HG03354 (cell line): Measurements from ENCODE around the gene GRAMD2B.
"Not testable (repeated sequence)": the region's sequence is repeated elsewhere in the genome, so short reads cannot be mapped to it uniquely, and the experiment has no call there.

Experiments used
- ATAC-seq: cut with Tn5 transposase; IDR thresholded peaks from one replicate; pipeline ENCODE4 v1.9.1; 2021; ENCODE audit warnings: mild to moderate bottlenecking; ENCODE audit not compliant: unreplicated experiment, poor library complexity, severe bottlenecking

GRAMD2B gene

DNA sequence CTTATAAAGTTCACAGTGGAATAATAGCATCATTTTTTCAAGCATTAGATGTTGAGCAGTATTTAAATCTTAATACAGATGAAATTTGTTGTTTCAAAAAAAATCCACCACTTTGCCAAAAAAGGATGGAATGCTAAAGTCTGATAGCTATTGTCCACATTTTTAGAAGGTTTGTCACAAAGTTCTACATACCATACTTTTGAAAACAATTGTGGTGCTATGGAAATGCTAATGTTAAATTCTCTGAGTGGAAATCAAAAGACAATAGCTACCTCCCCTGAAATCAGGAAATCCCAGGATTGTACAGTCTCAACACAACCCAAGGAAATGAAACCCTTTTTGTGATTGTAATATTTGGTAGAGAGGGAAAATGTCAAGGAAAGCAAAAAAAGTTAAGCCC, 19.3 kb upstream of the GRAMD2B start:
- ATAC-seq: no peak

GRCh38 chr5:126410623-126411022, 12.6 kb upstream of the GRAMD2B start:
- no peak for ATAC-seq

DNA sequence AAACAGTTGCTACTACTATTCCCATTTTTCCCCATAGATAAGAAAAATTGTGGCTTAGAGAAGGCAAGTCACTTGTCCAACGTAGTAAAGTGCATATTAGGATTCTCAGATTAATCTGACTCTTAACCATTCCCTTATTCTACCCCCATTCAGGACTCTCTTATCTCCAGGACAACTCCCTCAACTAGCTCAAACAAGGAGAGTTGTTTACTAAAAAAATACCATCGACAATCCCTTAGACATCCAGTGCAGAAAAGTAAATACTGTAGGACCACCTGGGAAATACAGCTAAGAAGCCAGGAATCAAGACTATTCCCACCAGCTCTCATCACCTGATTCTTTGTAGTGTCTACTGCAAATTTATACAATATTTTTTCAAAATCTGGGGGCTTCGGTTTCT, 9.4 kb upstream of the GRAMD2B start:
- no peak for ATAC-seq

DNA sequence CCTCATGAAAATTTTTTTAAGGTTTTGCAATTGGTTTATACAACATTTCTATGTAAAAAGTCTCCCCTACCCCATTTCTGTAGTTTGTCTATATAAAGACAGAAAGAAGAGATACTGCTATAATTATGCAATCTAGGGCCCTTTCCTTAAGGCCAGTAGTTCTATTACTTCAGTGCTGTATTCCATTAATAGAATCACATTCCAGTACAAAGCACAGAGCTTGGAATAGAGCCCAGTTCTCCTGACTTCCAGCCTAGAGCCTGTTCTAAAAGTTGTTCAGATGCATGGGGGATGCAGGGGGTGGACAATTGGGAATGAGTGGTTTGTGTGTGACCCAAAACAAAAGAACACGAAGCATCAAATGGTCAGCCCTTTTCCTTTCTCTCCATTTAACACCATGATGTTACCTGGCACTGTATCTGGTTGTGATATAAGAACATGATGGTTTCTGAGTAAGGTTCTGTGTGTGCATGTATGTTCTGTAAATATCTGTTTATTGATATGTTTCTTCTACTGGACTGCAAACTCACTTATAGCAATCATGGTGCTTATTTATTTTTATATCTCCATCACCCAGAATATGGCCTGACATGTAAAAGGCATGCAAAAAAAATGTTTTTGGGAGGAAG, 8.2 kb upstream of the GRAMD2B start:
- ATAC-seq: no peak

GRCh38 chr5:126415789-126416188, 7.4 kb upstream of the GRAMD2B start:
- no peak for ATAC-seq

- no peak for ATAC-seq
Measured at GRCh38 chr5:126416266-126416925, 6.8 kb upstream of the GRAMD2B start.

- ATAC-seq: no peak
Measured at GRCh38 chr5:126417178-126417577, 6.0 kb upstream of the GRAMD2B start.

DNA sequence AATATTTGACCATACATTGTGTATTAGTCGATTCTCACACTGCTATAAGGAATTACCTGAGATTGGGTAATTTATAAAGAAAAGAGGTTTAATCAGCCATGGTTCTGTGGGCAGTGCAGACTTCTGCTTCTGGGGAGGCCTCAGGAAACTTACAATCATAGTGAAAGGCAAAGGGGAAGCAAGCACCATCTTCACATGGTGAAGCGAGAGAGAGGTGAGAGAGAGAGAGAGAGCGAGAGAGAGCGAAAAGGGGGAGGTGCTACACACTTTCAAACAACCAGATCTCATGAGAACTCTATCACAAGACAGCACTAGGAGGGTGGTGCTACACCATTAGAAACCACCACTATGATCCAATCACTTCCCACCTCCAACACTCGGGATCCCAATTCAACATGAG, 4.1 kb upstream of the GRAMD2B start:
- no peak for ATAC-seq

DNA sequence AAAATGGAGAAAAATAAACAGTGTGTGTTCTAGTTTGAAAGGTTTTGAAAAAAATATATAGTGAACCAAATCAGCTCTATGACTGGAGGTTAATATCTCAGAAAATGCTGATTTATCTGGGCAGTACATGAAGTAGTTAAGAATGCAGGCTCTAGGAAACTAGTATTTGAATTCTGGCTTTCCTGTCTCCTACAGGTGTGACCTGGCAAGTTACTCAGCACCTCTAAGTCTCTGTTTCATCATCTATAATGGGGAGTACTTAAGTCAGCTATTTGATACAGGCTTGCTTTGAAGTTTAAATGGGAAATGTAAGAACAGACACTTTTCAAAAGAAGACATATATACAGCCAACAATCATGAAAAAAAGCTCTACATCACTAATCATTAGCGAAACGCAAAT, 5.2 kb downstream of the GRAMD2B start:
- ATAC-seq: no peak

DNA sequence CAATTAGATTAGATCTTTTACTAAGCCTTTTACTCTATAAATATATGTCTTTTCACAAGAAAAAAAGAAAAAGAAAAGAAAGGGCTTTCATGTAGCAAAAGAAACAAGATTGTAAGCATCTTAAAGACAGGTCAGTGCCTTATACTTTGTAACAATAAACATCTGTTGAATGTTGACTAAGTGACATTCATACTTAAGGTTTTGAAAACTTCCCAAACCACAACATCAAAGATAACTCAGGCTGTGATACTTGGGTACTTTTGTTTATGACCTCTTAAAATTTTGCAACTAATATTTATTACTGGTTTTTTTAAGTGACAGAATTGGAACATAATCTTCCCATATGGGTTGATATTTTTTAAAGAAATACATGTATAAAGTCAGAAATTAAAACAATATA, 7.4 kb downstream of the GRAMD2B start:
- ATAC-seq: no peak

DNA sequence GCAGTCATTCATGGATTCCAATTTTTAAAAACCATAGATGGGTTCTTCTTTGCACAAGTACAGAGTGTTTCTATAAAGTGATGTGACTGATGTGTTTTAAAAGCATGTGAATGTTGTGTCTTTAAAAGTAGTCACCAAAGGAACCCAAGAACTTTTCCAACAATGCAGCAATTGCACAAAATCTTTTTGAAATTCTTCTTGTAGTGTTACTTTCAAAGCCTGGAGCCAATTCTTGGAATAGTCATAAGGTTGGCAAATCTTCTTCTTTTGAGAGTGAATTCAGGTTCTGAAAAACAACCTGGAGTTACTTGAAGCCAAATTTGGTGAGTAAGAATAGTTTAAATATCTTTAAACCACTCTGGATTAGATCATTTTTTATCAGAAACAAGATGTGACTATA, 10.5 kb downstream of the GRAMD2B start:
- no peak for ATAC-seq

GRCh38 chr5:126435261-126435660, 12.1 kb downstream of the GRAMD2B start:
- ATAC-seq: no peak

GRCh38 chr5:126435714-126436113, 12.5 kb downstream of the GRAMD2B start:
- ATAC-seq: no peak

DNA sequence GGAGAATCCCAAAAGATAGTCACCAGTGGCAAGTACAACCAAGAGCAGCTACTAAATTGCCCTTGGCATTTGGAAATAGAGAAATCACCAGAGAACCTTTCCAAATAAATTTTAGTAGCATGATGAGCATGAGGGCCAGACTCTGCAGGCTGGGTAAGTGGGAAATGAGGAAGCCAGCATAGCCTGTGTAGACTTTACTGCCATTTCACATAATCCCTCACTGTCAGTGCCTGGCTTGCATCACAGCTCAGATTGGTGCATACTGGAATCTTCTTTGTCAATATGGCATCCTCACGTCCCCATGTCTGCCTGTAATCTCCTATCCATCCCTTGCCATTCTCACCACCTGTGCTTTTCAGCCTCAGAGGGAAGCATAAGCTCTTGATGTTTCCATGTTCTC, 14.5 kb downstream of the GRAMD2B start:
- no peak for ATAC-seq

GRCh38 chr5:126438267-126438666, 15.1 kb downstream of the GRAMD2B start:
- peak; percentile 84 for ATAC-seq

- no peak for ATAC-seq
Measured at GRCh38 chr5:126438868-126439267, 15.7 kb downstream of the GRAMD2B start.

GRCh38 chr5:126439724-126440123, 16.5 kb downstream of the GRAMD2B start:
- not testable (repeated sequence) for ATAC-seq

DNA sequence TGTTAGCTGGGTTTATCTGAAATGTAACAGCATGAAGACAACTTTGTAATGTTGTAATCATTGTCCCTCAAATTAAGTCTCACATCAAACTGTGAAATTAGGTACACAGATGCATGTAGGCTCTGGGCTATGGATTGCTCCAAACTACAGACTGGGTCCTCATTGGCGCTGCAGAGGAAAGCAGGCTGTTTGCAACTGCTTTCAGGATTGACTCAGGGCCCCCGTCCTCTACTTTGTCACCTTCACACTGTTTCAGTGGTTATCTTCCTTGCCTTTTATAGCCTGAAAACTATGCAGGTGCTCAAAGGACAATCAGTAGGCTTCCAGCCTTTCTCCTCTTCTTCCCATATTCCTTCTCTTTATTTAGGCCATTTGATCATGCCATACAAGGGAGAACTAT, 18.0 kb downstream of the GRAMD2B start:
- no peak for ATAC-seq

- peak; percentile 88 for ATAC-seq
Measured at GRCh38 chr5:126443374-126443851, 20.2 kb downstream of the GRAMD2B start.

DNA sequence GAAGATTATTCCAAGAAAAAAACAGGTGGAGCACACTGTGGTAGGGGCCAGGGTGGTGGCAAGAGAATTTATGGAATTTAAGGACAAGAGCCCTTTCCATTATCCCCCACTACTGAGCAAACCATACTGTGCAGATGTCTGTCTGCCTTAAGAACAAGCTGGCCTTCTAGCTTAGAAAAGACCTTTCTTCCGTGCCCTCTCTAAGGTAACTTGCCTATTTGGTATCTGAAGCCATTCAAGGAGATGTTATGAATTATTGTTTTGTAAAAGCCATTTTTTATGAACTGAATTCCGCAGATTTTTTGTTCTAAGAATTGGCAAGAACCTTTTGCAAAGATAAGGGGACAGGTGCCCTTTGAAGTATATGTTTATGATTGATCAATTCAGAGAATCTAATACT, 20.9 kb downstream of the GRAMD2B start:
- no peak for ATAC-seq

- no peak for ATAC-seq
Measured at GRCh38 chr5:126445502-126446174, 22.4 kb downstream of the GRAMD2B start.
